Measurements from ENCODE around the gene MCC.
"Not testable (repeated sequence)": the region's sequence is repeated elsewhere in the genome, so short reads cannot be mapped to it uniquely, and the experiment has no call there.

MCC gene

GRCh38 chr5:113433862-113434612 is 54.2 kb downstream of the MCC start:
- Histone ChIP-seq H3K4me3 (no peak overlapping the region), H3K27ac (no peak overlapping the region)

GRCh38 chr5:113433071-113433470 is 55.2 kb downstream of the MCC start:
- no peak overlapping the region for H3K27ac ChIP-seq
- H3K4me3 ChIP-seq: no peak overlapping the region

- Histone ChIP-seq H3K27ac (peak overlapping the region in 8 of 21 experiments; percentile 17 to 78 (median 26)), H3K4me3 (no peak overlapping the region)
Measured at GRCh38 chr5:113427871-113428574, 60.2 kb downstream of the MCC start.

- Histone ChIP-seq H3K27ac (peak overlapping the region in 2 of 21 experiments; percentile 23 to 30), H3K4me3 (no peak overlapping the region)
Measured at GRCh38 chr5:113425909-113426308, 62.3 kb downstream of the MCC start.

- Histone ChIP-seq H3K4me3 (no peak overlapping the region), H3K27ac (no peak overlapping the region)
Measured at GRCh38 chr5:113421693-113422092, 66.6 kb downstream of the MCC start.

GRCh38 chr5:113405530-113405929 is 82.7 kb downstream of the MCC start:
- H3K4me3 ChIP-seq: no peak overlapping the region
- no peak overlapping the region for H3K27ac ChIP-seq

- Histone ChIP-seq H3K27ac (no peak overlapping the region), H3K4me3 (no peak overlapping the region)
Measured at GRCh38 chr5:113404269-113404668, 84.0 kb downstream of the MCC start.

- not testable (repeated sequence) for H3K27ac ChIP-seq, H3K4me3 ChIP-seq
Measured at GRCh38 chr5:113397986-113398385, 90.3 kb downstream of the MCC start.

- Histone ChIP-seq H3K4me3 (no peak overlapping the region), H3K27ac (no peak overlapping the region)
Measured at GRCh38 chr5:113397046-113397445, 91.2 kb downstream of the MCC start.

- no peak overlapping the region for H3K27ac ChIP-seq
- H3K4me3 ChIP-seq: no peak overlapping the region
Measured at GRCh38 chr5:113394658-113395057, 93.6 kb downstream of the MCC start.

- Histone ChIP-seq H3K27ac (no peak overlapping the region), H3K4me3 (no peak overlapping the region)
Measured at GRCh38 chr5:113390224-113390623, 98.0 kb downstream of the MCC start.

GRCh38 chr5:113389116-113389515 is 99.1 kb downstream of the MCC start:
- no peak overlapping the region for H3K4me3 ChIP-seq
- H3K27ac ChIP-seq: no peak overlapping the region

GRCh38 chr5:113387844-113388243 is 100.4 kb downstream of the MCC start:
- no peak overlapping the region for H3K4me3 ChIP-seq
- H3K27ac ChIP-seq: no peak overlapping the region

GRCh38 chr5:113384782-113385285 is 103.4 kb downstream of the MCC start:
- H3K27ac ChIP-seq: no peak overlapping the region
- H3K4me3 ChIP-seq: no peak overlapping the region

GRCh38 chr5:113382731-113383130 is 105.5 kb downstream of the MCC start:
- Histone ChIP-seq H3K27ac (no peak overlapping the region), H3K4me3 (no peak overlapping the region)

- H3K27ac ChIP-seq: no peak overlapping the region
Measured at GRCh38 chr5:113381791-113382190, 106.5 kb downstream of the MCC start.

GRCh38 chr5:113380807-113381326 is 107.4 kb downstream of the MCC start:
- H3K27ac ChIP-seq: no peak overlapping the region
- H3K4me3 ChIP-seq: no peak overlapping the region

More at GRCh38 chr5:113381791-113382190, 106.5 kb downstream of the MCC start:
- H3K4me3 ChIP-seq: no peak overlapping the region

- H3K4me3 ChIP-seq: no peak overlapping the region
- H3K27ac ChIP-seq: no peak overlapping the region
Measured at GRCh38 chr5:113379936-113380806, 108.1 kb downstream of the MCC start.

- no peak overlapping the region for H3K4me3 ChIP-seq
- no peak overlapping the region for H3K27ac ChIP-seq
Measured at GRCh38 chr5:113378959-113379541, 109.2 kb downstream of the MCC start.

- peak overlapping the region in 1 of 21 experiments; percentile 38 for H3K27ac ChIP-seq
- no peak overlapping the region for H3K4me3 ChIP-seq
Measured at GRCh38 chr5:113378514-113378913, 109.7 kb downstream of the MCC start.
